Fibroblast of lung (primary cell): Measurements from ENCODE around the gene TLR4.

ENCODE experiments used
- EZH2 ChIP-seq: IDR thresholded peaks from 2 replicates; pipeline ENCODE4 v1.5.1; 2012; ENCODE audit warnings: low read length, control low read depth, mild to moderate bottlenecking; ENCODE audit errors: missing control alignments
- TF ChIP-seq, protein P1 (sequence below), 2 donors: IDR thresholded peaks in 1 of 2; conservative IDR thresholded peaks in 1 of 2; 1 replicate in 1 of 2; 2 replicates in 1 of 2; pipeline ENCODE4 v1.5.1; 2011 to 2012; ENCODE audit warnings: low read length in 2 of 2, control low read depth in 1 of 2, inconsistent platforms in 1 of 2, low read depth in 1 of 2, mild to moderate bottlenecking in 1 of 2

- TF ChIP-seq, protein P1, sequence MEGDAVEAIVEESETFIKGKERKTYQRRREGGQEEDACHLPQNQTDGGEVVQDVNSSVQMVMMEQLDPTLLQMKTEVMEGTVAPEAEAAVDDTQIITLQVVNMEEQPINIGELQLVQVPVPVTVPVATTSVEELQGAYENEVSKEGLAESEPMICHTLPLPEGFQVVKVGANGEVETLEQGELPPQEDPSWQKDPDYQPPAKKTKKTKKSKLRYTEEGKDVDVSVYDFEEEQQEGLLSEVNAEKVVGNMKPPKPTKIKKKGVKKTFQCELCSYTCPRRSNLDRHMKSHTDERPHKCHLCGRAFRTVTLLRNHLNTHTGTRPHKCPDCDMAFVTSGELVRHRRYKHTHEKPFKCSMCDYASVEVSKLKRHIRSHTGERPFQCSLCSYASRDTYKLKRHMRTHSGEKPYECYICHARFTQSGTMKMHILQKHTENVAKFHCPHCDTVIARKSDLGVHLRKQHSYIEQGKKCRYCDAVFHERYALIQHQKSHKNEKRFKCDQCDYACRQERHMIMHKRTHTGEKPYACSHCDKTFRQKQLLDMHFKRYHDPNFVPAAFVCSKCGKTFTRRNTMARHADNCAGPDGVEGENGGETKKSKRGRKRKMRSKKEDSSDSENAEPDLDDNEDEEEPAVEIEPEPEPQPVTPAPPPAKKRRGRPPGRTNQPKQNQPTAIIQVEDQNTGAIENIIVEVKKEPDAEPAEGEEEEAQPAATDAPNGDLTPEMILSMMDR (conservative IDR thresholded peaks at IDR 0.05 in 1 of 2, IDR thresholded peaks at IDR 0.05 in 1 of 2; ENCODE audit: low read depth in 1 of 2, low read length in 2 of 2): no peak
- TF ChIP-seq EZH2: no peak
These were observed 25.2 kb downstream of the TLR4 start for GRCh38 chr9:117729375-117729774.
